HTR-8/SVneo (cell line): ENCODE measurements around the gene GPR37.
A peak's percentile ranks its signal among the peaks of the same experiment; 100 is the strongest.

ENCODE experiments used
- DNase-seq: peaks from one replicate; pipeline ENCODE4 v3.0.0; 2011; ENCODE audit warnings: low spot score, mixed read lengths; ENCODE audit not compliant: insufficient read length
- FAIRE-seq: peaks from 2 replicates; lab custom pipeline; 2011; peaks lifted over from hg19 to GRCh38; lab: Jason Lieb, UNC

GPR37 gene

DNA sequence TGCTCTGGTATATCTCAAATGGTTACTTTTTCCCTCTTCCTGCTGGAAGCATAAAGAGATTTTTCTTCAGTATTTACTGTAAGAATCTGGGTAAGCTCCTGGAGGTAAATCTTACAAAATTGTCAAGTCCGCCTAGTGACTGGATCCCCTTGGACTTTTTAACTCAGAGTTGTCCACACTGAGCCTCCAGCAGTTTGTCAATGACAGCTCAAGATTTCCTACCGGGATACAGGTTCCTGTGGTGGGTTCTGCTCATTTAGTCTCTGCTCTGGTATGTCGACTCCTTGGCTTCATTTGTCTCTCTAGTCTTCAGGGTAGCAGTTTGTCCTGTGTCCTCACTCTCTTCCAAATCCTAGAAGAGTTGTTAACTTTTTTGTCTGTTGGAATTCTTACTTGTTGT lies 27.0 kb downstream of the GPR37 start:
- no peak for DNase-seq
- no peak for FAIRE-seq

DNA sequence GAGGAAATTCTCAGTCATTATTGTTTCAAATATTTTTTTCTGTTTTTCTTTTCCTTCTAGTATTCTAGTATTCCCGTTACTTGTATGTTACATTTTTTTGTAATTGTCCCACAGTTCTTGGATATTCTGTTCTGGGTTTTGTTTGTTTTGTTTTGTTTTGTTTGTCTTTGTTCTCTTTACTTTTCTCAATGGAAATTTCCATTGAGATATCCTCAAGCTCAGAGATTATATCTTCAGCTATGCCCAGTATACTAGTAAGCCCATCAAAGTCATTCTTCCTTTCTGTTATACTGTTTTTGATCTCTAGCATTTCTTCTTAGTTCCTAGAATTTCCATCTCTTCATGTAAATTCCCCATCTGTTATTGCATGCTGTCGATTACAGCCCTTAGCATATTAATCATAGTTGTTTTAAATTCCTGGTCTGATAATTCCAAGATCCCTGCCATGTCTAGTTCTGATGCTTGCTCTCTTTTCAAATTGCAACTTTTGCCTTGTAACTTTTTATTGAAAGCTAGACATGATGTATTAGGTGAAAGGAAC lies 27.8 kb downstream of the GPR37 start:
- DNase-seq (no peak), FAIRE-seq (no peak)

- DNase-seq (no peak), FAIRE-seq (no peak)
These were observed 37.0 kb downstream of the GPR37 start for GRCh38 chr7:124728610-124729009.

- FAIRE-seq (no peak), DNase-seq (no peak)
These were observed 40.9 kb downstream of the GPR37 start for GRCh38 chr7:124724507-124725192.

DNA sequence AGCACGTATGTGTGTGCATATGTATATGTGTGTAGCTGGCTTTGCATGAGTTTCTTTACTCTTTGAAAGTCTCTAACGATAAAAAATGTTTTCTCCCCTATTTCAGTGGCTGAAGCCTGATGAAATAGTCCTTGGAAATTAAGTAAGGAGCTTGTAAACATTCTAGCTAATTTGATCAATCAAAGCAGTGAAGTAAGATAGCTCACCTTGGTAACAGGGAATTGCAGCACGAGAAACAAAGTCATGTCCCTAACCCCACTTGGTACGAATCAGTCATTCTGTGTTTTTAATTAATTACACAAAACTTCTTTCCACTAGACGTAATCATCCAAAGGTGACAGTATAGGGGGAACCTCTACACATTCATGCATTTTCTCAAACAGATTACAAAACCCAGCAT lies 41.5 kb downstream of the GPR37 start:
- no peak for DNase-seq
- no peak for FAIRE-seq

DNA sequence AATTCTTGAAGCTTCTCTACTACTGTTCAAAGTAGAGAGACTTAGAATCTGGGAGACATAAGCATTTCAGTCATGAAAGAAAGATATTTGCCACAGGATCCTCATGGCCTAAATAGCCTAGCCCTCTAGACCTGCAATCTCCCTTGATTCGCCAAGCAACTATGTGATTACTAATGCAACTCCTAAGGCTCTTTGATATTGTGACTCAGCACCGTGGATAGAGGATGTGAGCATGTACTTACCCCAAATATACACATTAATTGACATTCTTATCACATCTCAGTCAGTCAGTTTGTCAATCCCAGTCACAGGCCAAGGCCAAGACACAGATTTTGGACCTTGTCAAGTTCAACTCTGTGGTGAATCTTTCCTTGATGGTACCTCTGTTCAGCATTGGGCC lies 42.6 kb downstream of the GPR37 start:
- DNase-seq (no peak), FAIRE-seq (no peak)

DNA sequence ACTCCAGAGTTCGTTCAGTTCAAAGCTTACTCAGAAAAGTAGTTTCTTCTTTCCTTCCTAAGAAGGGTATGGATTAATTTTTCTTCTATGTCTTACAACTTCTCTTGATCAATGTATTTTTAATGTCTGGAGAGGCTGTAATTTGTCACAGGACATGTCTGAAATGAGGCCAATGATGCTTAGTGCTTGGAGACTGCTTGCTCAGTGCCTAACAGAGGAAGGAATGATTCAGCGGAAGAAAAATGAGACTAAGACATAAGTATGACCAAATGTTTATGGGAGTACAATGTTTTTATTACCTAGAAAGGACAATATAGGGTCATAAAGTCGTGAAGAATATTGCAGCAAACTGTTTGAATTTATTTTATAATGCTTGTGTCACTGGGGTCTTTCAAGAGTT lies 43.3 kb downstream of the GPR37 start:
- FAIRE-seq: no peak

GRCh38 chr7:124720195-124720594 lies 45.4 kb downstream of the GPR37 start:
- DNase-seq (peak; percentile 27), FAIRE-seq (no peak)

More for the DNA sequence above, 43.3 kb downstream of the GPR37 start:
- DNase-seq: no peak

DNA sequence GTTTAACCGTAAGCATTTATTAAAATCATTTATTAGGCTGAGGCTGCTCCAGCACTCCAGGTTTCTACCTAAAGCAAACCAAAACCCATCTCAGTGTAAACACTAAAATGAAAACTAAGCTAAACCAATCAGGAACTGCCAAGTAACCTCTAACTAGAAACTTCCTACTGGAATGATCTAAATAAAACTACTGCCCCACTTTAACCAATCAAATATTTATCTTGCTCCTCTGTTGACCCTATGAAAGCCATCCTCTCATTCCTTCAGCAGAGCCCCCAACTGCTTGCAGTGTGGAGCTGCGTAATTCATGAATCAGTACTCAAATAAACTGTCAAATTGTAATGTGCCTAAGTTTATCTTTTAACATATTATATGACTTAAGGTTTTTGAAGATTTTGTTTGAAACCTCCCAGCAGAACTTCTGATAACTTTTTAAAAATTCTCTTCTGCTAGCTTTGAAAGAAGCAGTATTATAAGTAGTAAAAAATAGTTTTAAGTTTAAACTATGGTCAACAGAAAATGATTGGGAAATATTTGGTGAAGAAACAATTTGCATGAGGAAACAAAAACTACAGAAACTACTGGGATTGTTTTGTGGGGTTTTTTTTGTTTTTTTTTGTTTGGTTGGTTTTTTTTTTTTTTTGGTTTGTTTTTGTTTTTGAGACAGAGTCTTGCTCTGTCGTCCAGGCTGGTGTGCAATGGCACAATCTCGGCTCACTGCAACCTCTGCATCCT lies 47.4 kb downstream of the GPR37 start:
- DNase-seq: no peak
- FAIRE-seq: no peak

DNA sequence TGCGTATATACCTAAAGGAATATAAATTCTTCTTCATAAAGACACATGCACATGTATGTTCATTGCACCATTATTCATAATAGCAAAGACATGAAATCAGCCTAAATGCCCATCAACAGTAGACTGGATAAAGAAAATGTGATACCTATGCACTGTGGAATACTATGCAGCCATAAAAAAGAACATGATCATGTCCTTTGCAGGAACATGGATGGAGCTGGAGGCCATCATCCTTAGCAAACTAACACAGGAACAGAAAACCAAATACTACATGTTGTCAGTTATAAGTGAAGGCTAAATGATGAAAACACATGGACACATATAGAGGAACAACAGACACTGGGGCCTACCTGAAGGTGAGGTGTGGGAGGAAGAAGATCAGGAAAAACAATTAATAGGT lies 48.7 kb downstream of the GPR37 start:
- FAIRE-seq: no peak

GRCh38 chr7:124713086-124713485 lies 52.5 kb downstream of the GPR37 start:
- FAIRE-seq: no peak
- no peak for DNase-seq

More for the DNA sequence above, 48.7 kb downstream of the GPR37 start:
- no peak for DNase-seq

DNA sequence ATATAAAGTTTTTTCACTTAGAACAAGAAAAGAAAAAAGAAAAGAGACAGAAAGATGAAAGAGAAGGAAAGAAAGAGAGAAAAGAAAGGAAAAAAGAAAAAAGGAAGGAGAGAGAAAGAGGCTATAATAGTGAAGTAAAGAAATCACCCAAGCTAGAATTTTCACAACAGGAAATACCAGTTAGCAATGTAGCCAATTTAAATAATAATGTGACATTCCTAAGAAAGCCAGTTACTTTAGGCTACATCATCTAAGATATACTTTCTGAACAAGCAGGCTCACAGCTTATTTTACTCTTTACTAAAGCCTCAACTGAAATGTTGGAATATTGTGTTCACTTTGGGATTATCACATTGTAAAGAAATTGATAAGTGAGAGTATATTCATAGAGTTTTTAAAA lies 53.6 kb downstream of the GPR37 start:
- DNase-seq: no peak
- no peak for FAIRE-seq

DNA sequence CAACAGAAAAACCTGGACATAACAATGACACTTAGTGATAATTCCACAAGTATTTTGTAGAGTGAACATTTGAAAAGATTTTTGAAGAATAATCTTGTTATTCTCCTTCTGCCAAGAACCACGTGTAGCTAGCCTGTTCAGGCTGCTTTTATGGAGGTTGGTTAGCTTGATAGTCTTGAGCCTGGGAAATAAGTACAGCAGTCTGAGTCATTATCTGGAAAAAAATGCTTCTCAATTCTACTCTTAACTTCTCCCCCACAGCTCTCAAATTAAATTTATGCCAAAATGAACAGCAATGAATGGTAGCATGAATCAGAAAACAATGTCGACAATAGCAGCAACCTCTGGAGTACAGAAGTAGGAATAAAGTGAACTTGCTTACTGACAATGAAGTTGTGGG lies 63.2 kb downstream of the GPR37 start:
- no peak for FAIRE-seq
- DNase-seq: no peak

- FAIRE-seq: no peak
- peak; percentile 34 for DNase-seq
These were observed 63.6 kb downstream of the GPR37 start for GRCh38 chr7:124701955-124702354.

DNA sequence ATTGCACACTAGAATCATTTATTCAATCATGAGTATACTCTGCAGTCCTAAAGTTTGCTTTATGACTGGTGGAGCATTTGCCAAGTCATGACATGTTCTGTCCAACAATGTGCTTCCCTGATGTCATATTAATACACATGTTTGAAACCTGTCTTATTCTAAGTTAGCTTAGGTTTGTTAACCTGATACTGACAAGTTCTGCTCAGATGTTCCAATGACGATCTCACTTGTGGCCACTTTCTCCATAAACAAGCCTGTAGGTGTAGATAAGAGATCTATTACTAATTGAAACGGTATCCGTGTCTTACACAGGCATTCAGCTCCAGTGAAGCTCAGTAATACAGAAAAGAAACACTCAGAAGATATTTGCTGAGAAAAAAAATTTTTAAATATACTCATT lies 64.9 kb downstream of the GPR37 start:
- DNase-seq (no peak), FAIRE-seq (no peak)

- no peak for FAIRE-seq
These were observed 66.6 kb downstream of the GPR37 start for GRCh38 chr7:124698964-124699363.

GRCh38 chr7:124697746-124698145 lies 67.8 kb downstream of the GPR37 start:
- FAIRE-seq (no peak), DNase-seq (no peak)

More at GRCh38 chr7:124698964-124699363, 66.6 kb downstream of the GPR37 start:
- DNase-seq: no peak
